GM18507 (cell line): ENCODE measurements around the gene NUFIP2.
"Not testable (repeated sequence)": the region's sequence is repeated elsewhere in the genome, so short reads cannot be mapped to it uniquely, and the experiment has no call there.

Experiments
- DNase-seq: peaks from one replicate; pipeline ENCODE4 v3.0.0; 2011; ENCODE audit warnings: low read depth; ENCODE audit not compliant: insufficient read length; ENCODE audit errors: extremely low spot score
- FAIRE-seq: peaks from 2 replicates; lab custom pipeline; 2011; peaks lifted over from hg19 to GRCh38; lab: Jason Lieb, UNC

NUFIP2 gene

GRCh38 chr17:29283496-29283895 is 10.5 kb downstream of the NUFIP2 start:
- FAIRE-seq (no peak), DNase-seq (no peak)

DNA sequence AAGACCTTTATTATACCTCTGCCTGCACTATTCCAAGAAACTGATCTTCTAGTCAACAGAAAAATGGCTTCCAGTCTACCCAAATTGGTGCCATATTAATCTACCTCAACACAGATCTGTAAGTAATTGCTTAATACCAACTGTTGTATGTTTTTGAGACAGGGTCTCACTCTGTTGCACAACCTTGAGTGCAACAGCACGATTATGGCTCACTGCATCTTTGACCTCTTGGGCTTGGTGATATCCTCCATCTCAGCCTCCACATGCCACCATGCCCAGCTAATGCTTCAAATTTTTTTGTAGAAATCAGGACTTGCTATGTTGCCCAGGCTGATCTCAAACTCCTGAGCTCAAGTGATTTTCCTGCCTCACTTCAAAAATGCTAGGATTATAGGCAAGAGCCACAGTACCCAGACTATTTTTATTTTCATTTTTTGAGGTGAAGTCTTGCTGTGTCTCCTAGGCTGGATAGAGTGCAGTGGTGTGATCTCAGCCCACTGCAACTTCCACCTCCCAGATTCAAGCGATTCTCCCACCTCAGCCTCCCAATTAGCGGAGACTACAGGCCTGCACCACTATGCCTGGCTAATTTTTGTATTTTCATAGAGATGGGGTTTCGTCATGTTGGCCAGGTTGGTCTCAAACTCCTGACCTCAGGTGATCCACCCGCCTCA is 14.4 kb downstream of the NUFIP2 start:
- FAIRE-seq (no peak), DNase-seq (no peak)

GRCh38 chr17:29278692-29279091 is 15.3 kb downstream of the NUFIP2 start:
- FAIRE-seq = no peak
- DNase-seq = no peak

- FAIRE-seq (no peak), DNase-seq (no peak)
Measured at GRCh38 chr17:29273924-29274323, 20.0 kb downstream of the NUFIP2 start.

DNA sequence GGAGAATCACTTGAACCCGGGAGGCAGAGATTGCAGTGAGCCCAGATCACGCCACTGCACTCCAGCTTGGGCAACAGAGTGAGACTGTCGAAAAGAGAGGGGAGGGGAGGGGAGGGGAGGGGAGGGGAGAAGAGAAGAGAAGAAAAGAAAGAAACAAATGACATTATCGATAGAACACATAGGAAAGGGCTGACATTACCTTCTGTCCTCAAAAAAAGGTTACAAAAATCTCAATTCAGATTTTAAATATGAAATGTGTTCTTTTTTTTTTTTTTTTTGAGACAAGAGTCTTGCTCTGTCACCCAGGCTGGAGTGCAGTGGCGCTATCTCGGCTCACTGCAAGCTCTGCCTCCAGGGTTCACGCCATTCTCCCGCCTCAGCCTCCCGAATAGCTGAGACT is 22.0 kb downstream of the NUFIP2 start:
- FAIRE-seq, DNase-seq: not testable (repeated sequence)

- DNase-seq (no peak), FAIRE-seq (no peak)
Measured at GRCh38 chr17:29263916-29264315, 30.0 kb downstream of the NUFIP2 start.

- no peak for DNase-seq
- FAIRE-seq = no peak
Measured at GRCh38 chr17:29257756-29258155, 36.2 kb downstream of the NUFIP2 start.

DNA sequence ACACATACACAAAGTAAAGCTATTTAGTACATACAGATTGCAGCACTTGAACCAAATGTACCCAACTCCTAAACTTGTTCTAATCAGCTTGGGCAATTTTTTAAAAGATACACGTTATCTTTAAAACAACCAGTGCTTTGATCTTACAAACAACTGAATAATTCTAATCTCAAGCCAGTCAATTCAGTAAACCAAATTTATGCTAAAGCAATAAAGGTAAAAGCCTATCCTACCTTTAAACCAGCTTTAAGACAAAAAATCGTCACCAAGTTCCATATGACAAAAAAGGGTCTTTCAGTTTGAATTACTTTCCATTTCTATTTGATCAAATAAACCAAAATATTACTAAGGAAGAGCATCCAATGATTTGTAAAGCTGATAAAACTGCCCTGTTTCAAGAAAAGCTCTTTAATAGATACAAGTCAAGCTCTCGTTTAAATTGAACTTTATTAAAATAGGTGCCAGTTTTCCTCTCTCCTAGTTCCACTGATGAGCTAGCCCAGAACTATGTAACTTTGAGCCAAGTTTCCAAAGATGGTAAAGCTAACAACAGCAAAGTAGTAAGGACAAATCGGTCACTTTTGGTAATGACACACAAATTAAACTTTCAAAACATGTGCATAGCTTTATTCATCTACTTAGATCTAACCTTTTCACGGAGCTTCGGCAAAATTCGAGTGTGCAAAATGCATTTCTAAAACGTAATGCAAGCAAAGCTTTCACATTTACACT is 37.0 kb downstream of the NUFIP2 start:
- no peak for FAIRE-seq

GRCh38 chr17:29255926-29256522 is 37.9 kb downstream of the NUFIP2 start:
- FAIRE-seq = no peak
- no peak for DNase-seq

More for the DNA sequence above, 37.0 kb downstream of the NUFIP2 start:
- DNase-seq = no peak

DNA sequence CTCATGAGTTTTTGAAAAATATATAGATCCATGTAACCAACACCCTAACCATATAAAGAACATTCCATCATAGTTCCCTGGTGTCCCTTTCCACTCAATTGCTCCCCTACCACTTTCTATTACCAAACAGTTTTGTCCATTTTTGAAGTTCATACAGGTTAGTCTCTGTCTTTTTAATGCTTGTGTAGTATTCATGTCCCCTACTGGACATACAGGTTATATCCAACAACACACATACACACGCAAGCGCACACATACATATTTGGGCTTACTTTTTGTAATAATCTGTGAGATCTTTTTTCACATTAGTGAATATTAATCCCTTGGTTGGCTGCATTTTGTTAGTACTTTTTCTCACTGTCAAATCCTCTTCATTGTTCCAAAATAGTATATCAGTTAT is 40.9 kb downstream of the NUFIP2 start:
- no peak for FAIRE-seq
- DNase-seq = no peak

DNA sequence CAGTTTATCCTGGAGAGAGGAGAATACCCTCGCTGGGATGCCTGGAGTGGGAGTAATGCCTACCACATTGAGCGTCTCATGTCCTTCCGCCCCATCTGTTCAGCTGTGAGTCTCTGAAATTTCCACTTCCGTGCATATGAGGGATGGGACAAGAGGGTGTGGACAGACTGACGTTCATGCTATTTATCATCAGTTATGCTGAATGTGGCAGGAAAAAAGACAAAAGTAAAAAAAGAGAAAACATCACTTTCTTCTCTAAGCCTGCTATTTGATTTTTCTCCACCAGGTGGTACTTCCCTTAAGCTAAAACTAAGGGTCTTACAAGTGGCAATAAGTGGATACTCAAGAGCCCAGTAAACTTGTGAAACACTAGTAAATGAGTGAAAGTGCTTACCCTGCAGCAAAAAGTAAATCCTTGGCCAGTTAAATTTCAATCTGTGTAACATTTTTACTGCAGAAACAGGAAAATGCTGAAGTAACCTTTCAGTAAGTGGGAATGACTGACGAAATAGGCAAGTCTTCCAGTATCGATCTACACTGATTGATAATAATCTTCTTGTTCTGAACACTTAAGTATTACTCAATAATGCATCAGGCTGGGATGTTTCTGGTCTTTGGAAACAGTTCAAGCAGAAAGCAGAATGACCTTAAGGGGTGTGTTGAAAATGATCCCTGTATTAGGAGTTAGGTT is 41.7 kb downstream of the NUFIP2 start:
- DNase-seq (no peak), FAIRE-seq (no peak)

- no peak for DNase-seq
- FAIRE-seq = no peak
Measured at GRCh38 chr17:29251184-29251583, 42.8 kb downstream of the NUFIP2 start.

GRCh38 chr17:29250666-29251065 is 43.3 kb downstream of the NUFIP2 start:
- FAIRE-seq (no peak), DNase-seq (no peak)

DNA sequence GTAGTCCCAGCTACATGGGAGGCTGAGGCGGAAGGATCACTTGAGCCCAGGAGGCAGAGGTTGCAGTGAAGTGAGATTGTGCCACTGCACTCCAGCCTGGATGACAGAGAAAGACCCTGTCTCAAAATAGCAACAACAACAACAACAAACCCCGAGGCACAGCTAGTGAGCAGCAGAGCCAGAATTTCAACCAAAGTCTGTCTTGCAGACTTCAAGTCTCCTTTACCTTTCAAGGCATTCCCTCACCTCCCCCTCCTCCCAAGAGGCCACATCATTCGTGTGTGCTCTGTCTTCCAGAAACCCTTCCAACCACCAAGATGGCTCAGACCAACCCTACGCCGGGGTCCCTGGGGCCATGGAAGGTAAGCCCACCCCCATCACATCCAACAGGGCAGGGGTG is 45.1 kb downstream of the NUFIP2 start:
- FAIRE-seq (no peak), DNase-seq (no peak)

- FAIRE-seq (no peak), DNase-seq (no peak)
Measured at GRCh38 chr17:29247219-29247618, 46.7 kb downstream of the NUFIP2 start.

DNA sequence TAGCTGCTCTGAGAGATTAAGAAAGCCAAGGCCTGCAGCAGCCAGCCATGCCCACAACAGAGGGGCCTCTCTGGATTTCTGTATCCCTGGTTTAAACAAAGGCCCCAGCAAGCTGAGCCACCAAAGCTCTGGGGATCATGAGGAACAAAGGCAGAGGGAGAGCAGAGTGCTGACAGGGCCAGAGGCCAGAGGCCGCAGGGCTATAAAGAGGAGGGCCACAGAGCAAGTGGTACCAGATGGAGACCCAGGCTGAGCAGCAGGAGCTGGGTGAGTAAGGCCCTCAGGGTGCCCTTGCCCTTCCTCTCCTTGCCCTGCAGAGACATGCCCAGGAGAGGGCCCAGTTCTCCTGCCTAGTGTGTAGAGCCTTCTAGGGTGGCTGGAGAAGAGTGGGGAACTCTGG is 47.3 kb downstream of the NUFIP2 start, which contains the start of gene CRYBA1:
CRYBA1 (plus strand) TSS at position 232 of the 400 bp plus-strand sequence; CDS start at position 237, 5 bp downstream.
- DNase-seq (no peak), FAIRE-seq (no peak)

- FAIRE-seq (no peak), DNase-seq (no peak)
Measured at GRCh38 chr17:29245401-29245800, 48.5 kb downstream of the NUFIP2 start.

DNA sequence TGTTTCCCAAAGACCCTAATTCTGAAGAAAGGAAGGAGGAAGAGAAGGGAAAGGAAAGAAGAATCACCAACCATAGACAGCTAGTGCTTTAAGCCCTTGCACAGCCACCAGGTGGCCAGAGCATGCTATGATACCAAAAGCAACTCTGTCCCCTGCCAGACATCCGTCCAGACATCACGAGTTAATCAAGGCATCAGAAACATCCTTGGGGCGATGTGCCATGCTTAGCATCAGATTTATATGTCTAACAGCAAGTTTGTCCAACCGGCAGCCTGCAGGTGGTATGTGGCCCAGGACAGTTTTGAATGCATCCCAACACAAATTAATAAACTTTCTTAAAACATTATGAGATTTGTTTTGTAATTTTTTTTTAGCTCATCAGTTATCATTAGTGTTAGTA is 50.2 kb downstream of the NUFIP2 start:
- FAIRE-seq = peak; percentile 67

GRCh38 chr17:29242790-29243189 is 51.2 kb downstream of the NUFIP2 start:
- DNase-seq = no peak
- no peak for FAIRE-seq

More for the DNA sequence above, 50.2 kb downstream of the NUFIP2 start:
- no peak for DNase-seq

DNA sequence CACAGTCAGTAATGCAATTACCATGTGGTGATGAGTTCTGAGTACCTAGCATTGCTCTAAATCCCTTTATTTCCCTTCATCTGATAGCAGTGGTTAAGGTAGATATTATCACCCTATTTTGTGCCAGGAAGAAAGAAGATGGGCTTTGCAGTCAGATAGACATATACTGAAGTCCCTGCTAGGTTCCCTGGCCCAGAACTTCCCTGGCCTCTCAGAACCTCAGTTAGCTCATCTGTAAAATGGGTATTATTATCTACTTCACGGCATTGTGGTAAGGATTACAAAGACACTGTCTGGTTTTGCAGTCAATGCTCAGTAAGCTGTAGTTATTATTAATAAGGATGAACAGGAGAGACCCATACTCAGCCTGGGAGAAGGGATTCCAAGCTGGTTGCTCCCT is 51.9 kb downstream of the NUFIP2 start:
- FAIRE-seq = no peak
- no peak for DNase-seq
